Upper lobe of left lung (tissue), 6 donors: ENCODE measurements around the gene TSPYL6. TPM values are rescaled to one million over a fixed set of nuclear protein-coding genes. Genes with fewer than 3 reads are reported as not detected.
"Not testable (repeated sequence)": the region's sequence is repeated elsewhere in the genome, so short reads cannot be mapped to it uniquely, and the experiment has no call there.

ENCODE experiments used
- ATAC-seq, 2 donors: fragments of 200-7000 bp; cut with Tn5 transposase; one replicate each; pipeline ENCODE4 v1.9.1; 2022; ENCODE audit warnings: mild to moderate bottlenecking in 2 of 2, moderate library complexity in 2 of 2; ENCODE audit not compliant: low FRiP score in 2 of 2
- DNase-seq, 2 donors: peaks; one replicate each; pipeline ENCODE4 v3.0.0-alpha.2; 2019 to 2020
- H3K27ac ChIP-seq, 4 donors: fragments of 200-600 bp; sonication (generic); one replicate each; pipeline ENCODE4 v1.5.1; 2016 to 2019
- H3K27me3 ChIP-seq, 4 donors: fragments of 200-600 bp; sonication (generic); one replicate each; pipeline ENCODE4 v1.5.1; 2017 to 2019
- H3K36me3 ChIP-seq, 4 donors: fragments of 200-600 bp; sonication (generic); one replicate each; pipeline ENCODE4 v1.5.1; 2016 to 2019
- H3K4me1 ChIP-seq, 4 donors: fragments of 200-600 bp; sonication (generic); one replicate each; pipeline ENCODE4 v1.5.1; 2018 to 2019
- H3K4me3 ChIP-seq, 4 donors: fragments of 200-600 bp; sonication (generic); one replicate each; pipeline ENCODE4 v1.5.1; 2017 to 2019; ENCODE audit warnings: mild to moderate bottlenecking in 2 of 4, moderate library complexity in 1 of 4
- H3K9me3 ChIP-seq, 4 donors: fragments of 200-600 bp; sonication (generic); one replicate each; pipeline ENCODE4 v1.5.1; 2018 to 2019
- EP300 ChIP-seq, 4 donors: sonication (generic); formaldehyde crosslinking; IDR thresholded peaks; one replicate each; pipeline ENCODE4 v1.5.1; 2017; ENCODE audit warnings: antibody characterized with exemption in 4 of 4, control low read depth in 2 of 4
- POLR2A ChIP-seq, 4 donors: fragments of 450-650 bp; IDR thresholded peaks; one replicate each; pipeline ENCODE4 v1.5.1; 2016 to 2017; ENCODE audit warnings: antibody characterized with exemption in 4 of 4, mild to moderate bottlenecking in 2 of 4
- POLR2AphosphoS5 ChIP-seq, 2 donors: sonication (generic); formaldehyde crosslinking; IDR thresholded peaks; one replicate each; pipeline ENCODE4 v1.5.1; 2017; ENCODE audit warnings: antibody characterized with exemption in 2 of 2
- WGBS, 2 donors: methylation state at CpG; one replicate each; pipeline ENCODE4 v1.1.5; 2017 to 2018; 5-methylcytosine and 5-hydroxymethylcytosine counted together
- total RNA-seq, 6 donors: library from RNA; depleted of rRNA in 4 of 6; stranded (reverse); fragments of >200 nt in 4 of 6; gene quantifications; one replicate each; pipeline versions ENCODE4 v1.1.0 to v1.2.1, GENCODE V29; 2016 to 2021
- TF ChIP-seq, protein P1 (sequence below), 6 experiments: fragments of 450-650 bp in 4 of 6; fragments of 200-600 bp in 2 of 6; sonication (generic) in 2 of 6; IDR thresholded peaks; one replicate each; pipeline ENCODE4 v1.5.1; 2016 to 2019; ENCODE audit warnings: antibody characterized with exemption in 6 of 6
- donor health status: DM: no; HTN: no; CAD: no; lungs with moderate emphysema.
- donor health status: DM: no; HTN: yes; CAD: no; lungs with severe emphysema.

TSPYL6 gene
- total RNA-seq, result 1 to 10 TPM in 1 of 6 donors, not detected in 5; 1.0 TPM

DNA sequence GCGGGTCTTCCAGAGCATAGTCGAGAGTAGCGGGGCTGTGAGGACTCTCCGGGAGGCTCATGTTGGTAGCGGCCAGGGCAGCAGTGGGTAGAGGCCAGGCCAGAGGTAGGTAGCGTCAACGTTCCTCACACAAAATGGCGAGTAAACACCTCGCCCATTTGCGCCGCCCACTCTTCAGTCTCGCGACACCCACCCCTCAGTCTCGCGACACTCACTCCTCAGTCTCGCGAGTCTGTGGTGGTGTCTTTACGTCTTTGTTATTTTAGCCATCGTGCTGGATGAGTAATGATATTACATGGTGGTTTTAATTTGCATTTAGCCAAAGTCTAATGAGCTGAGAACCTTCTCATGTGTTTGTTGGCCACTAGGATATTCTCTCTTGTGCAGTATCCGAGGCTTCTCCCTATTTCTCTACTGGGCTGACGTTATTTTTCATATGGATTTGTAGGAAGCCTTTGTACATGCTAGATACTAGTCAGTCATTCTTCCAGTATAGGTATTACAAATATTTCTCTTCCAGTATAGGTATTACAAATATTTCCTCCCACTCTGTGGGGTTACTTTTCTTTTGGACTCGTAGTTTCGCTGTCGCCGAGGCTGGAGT is at the start of gene TSPYL6:
TSS of gene TSPYL6 (minus strand) at position 139 of the 604 bp plus-strand sequence. CDS start at position 61, 78 bp downstream.
- WGBS, 2 donors, result 95% methylated on average over 25 of the region's 25 CpGs
- Histone ChIP-seq H3K27me3 (no peaks in the 10 kb centered on the region), H3K9me3 (no peaks in the 10 kb centered on the region), H3K4me1 (no peaks in the 10 kb centered on the region), H3K4me3 (no peak within 1 kb of the TSS), H3K36me3 (no peaks in the 10 kb centered on the region), H3K27ac (no peak within 1 kb of the TSS)
- ATAC-seq (no peak), DNase-seq (no peak)
- TF ChIP-seq POLR2A (IDR thresholded peaks at IDR 0.05), result no peak
- TF ChIP-seq, protein P1, sequence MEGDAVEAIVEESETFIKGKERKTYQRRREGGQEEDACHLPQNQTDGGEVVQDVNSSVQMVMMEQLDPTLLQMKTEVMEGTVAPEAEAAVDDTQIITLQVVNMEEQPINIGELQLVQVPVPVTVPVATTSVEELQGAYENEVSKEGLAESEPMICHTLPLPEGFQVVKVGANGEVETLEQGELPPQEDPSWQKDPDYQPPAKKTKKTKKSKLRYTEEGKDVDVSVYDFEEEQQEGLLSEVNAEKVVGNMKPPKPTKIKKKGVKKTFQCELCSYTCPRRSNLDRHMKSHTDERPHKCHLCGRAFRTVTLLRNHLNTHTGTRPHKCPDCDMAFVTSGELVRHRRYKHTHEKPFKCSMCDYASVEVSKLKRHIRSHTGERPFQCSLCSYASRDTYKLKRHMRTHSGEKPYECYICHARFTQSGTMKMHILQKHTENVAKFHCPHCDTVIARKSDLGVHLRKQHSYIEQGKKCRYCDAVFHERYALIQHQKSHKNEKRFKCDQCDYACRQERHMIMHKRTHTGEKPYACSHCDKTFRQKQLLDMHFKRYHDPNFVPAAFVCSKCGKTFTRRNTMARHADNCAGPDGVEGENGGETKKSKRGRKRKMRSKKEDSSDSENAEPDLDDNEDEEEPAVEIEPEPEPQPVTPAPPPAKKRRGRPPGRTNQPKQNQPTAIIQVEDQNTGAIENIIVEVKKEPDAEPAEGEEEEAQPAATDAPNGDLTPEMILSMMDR (IDR thresholded peaks at IDR 0.05), result no peak
- TF ChIP-seq POLR2AphosphoS5 (IDR thresholded peaks at IDR 0.05), result no peak
- TF ChIP-seq EP300 (IDR thresholded peaks at IDR 0.05), result no peak

DNA sequence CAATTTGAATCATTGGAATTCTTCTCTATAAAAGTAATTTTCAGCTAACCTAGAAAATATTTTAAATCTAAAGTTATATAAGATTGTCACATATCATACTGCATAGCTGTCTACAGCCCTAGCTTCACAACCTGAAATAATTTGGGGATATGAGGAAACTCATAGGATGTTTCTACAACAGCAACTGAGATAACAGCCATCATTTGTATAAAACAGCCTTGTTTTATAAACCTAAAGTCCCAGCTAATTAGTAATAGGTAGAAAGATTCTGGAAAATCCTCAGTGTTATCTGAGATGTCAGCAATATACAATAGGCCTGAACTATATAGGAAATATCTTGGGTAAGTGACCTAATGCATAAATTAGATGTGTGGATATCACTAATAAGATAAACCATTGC is 47.6 kb upstream of the TSPYL6 start:
- no peaks in the 10 kb centered on the region for H3K27me3 ChIP-seq
- DNase-seq, result no peak
- H3K36me3 ChIP-seq, result no peaks in the 10 kb centered on the region
- no peak overlapping the region for H3K4me3 ChIP-seq
- no peaks in the 10 kb centered on the region for H3K9me3 ChIP-seq
- ATAC-seq, result no peak
- no peaks in the 10 kb centered on the region for H3K4me1 ChIP-seq
- TF ChIP-seq POLR2A (IDR thresholded peaks at IDR 0.05), result no peak
- TF ChIP-seq, protein P1 (IDR thresholded peaks at IDR 0.05), result no peak
- no peak for TF ChIP-seq EP300 (IDR thresholded peaks at IDR 0.05)
- TF ChIP-seq POLR2AphosphoS5 (IDR thresholded peaks at IDR 0.05), result no peak
- no peak overlapping the region for H3K27ac ChIP-seq

DNA sequence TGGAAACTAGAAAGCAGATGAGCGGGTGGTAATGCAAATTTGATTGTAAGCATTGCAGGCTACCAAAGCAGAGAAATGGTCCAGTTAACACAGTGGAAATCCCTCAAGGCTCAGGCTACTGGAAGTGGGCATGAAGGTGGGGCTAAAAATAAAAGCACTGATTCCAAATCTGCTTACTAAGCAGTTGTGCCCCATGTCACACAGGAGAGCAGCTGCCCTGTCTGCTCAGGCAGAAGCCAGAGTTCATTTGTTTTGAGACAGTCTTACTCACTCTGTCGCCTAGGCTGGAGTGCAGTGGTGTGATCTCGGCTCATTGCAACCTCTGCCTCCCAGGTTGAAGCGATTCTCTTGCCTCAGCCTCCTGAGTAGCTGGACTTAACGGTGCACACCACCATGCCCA is 42.5 kb upstream of the TSPYL6 start:
- Histone ChIP-seq H3K9me3 (no peaks in the 10 kb centered on the region), H3K27me3 (no peaks in the 10 kb centered on the region), H3K4me3 (no peak overlapping the region), H3K27ac (no peak overlapping the region), H3K4me1 (no peaks in the 10 kb centered on the region), H3K36me3 (no peaks in the 10 kb centered on the region)
- 87 to 97% methylated on average over 5 of the region's 5 CpGs for WGBS, 2 donors
- no peak for ATAC-seq
- no peak for DNase-seq
- TF ChIP-seq, protein P1 (IDR thresholded peaks at IDR 0.05), result no peak
- no peak for TF ChIP-seq POLR2AphosphoS5 (IDR thresholded peaks at IDR 0.05)
- TF ChIP-seq POLR2A (IDR thresholded peaks at IDR 0.05), result no peak
- TF ChIP-seq EP300 (IDR thresholded peaks at IDR 0.05), result no peak

DNA sequence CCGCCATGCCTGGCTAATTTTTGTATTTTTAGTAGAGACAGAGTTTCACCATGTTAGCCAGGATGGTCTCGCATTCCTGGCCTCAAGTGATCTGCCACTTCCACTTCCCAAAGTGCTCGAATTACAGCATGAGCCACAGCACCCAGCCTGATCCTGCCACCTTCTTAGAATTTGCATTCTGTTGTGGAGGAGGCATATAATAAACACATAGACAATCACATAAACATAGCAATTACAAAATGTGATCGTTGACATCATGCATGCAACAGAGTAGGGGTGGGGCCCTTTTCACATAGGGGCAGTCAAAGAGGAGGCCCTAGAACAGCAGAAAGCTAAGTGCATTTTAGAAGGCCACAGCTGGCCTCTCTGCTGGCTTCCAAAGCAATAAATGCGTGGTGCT is 39.9 kb upstream of the TSPYL6 start:
- H3K9me3 ChIP-seq, result no peaks in the 10 kb centered on the region
- no peaks in the 10 kb centered on the region for H3K27me3 ChIP-seq
- 84 to 88% methylated on average over 5 of the region's 5 CpGs for WGBS, 2 donors
- H3K4me1 ChIP-seq, result no peaks in the 10 kb centered on the region
- no peak overlapping the region for H3K27ac ChIP-seq
- DNase-seq (no peak), ATAC-seq (no peak)
- TF ChIP-seq, protein P1 (IDR thresholded peaks at IDR 0.05), result no peak
- no peak overlapping the region for H3K4me3 ChIP-seq
- H3K36me3 ChIP-seq, result no peaks in the 10 kb centered on the region

DNA sequence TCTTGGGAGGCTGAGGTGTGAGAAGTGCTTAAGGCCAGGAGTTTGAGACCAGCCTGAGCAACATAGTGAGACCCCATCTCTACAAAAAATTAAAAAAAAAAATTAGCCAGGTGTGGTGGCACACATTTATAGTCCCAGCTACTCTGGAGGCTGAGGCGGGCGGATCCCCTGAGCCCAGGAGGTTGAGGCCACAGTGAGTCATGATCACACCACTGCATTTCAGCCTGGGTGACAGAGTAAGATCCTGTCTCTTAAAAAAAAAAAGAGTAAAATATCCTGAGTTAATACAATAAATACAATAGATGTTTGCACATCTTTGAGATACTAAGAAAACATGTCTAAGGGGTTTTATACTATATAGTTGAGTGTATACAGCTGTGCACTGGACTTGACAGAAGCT is 38.6 kb upstream of the TSPYL6 start:
- H3K4me3 ChIP-seq, ATAC-seq, DNase-seq, H3K27me3 ChIP-seq, H3K27ac ChIP-seq, H3K36me3 ChIP-seq, H3K4me1 ChIP-seq, H3K9me3 ChIP-seq: not testable (repeated sequence)
- WGBS, 2 donors, result 94 to 95% methylated on average over 2 of the region's 2 CpGs
